Caco-2 (cell line): ENCODE measurements around the gene CREB3L2. TPM values are rescaled to one million over a fixed set of nuclear protein-coding genes. Genes with fewer than 3 reads are reported as not detected.

Experiments used
- Bru-seq: library from RNA; stranded (reverse); fragments of 400-500 nt; gene quantifications from one replicate; lab custom pipeline; 2021; lab: Mats Ljungman, UMichigan
- BruChase-seq, 2 experiments: library from RNA; stranded (reverse); fragments of 400-500 nt; gene quantifications; one replicate each; lab custom pipeline; 2021; lab: Mats Ljungman, UMichigan
- BruUV-seq: library from RNA; stranded (reverse); fragments of 400-500 nt; replicated peaks from 2 replicates; lab custom pipeline; 2021; lab: Mats Ljungman, UMichigan
- CTCF ChIA-PET: fragments of 300-600 bp; sonication (Branson Sonifier 250); formaldehyde crosslinking; loops from one replicate; lab custom pipeline; 2022; ENCODE audit warnings: antibody characterized with exemption; lab: Charles Lee
- POLR2A ChIA-PET: fragments of 300-600 bp; sonication (Branson Sonifier 250); formaldehyde crosslinking; loops from one replicate; lab custom pipeline; 2022; ENCODE audit warnings: antibody characterized with exemption; lab: Charles Lee
- DNase-seq, 2 experiments: peaks; one replicate each; pipeline versions ENCODE4 v3.0.0 to v3.0.0-alpha.2; 2020 to 2022
- H3K27me3 ChIP-seq: replicated peaks from 2 replicates; pipeline ENCODE4 v1.6.0; 2011; ENCODE audit warnings: low read length; ENCODE audit not compliant: control insufficient read depth, insufficient read depth
- H3K36me3 ChIP-seq: 2 replicates; pipeline ENCODE4 v1.5.1; 2011; ENCODE audit warnings: low read length; ENCODE audit not compliant: control insufficient read depth, insufficient read depth
- H3K4me1 ChIP-seq: fragments of 250-450 bp; sonication (Bioruptor Pico); 2 replicates; pipeline ENCODE4 v1.5.1; 2020; ENCODE audit warnings: mild to moderate bottlenecking
- H3K4me3 ChIP-seq: 2 replicates; pipeline ENCODE4 v1.5.1; 2011; ENCODE audit warnings: low read depth, mild to moderate bottlenecking, control low read depth, low read length
- H3K9me3 ChIP-seq: fragments of 250-450 bp; sonication (Bioruptor Pico); 2 replicates; pipeline ENCODE4 v1.5.1; 2020; ENCODE audit warnings: mild to moderate bottlenecking, moderate library complexity
- H3K27ac Mint-ChIP-seq: one replicate; pipeline ENCODE4 v1.8.0; 2022; ENCODE audit warnings: mixed read lengths; ENCODE audit not compliant: unreplicated experiment
- H3K27me3 Mint-ChIP-seq: one replicate; pipeline ENCODE4 v1.8.0; 2022; ENCODE audit warnings: mixed read lengths; ENCODE audit not compliant: insufficient read depth, unreplicated experiment
- H3K36me3 Mint-ChIP-seq: one replicate; pipeline ENCODE4 v1.8.0; 2022; ENCODE audit warnings: mild to moderate bottlenecking, mixed read lengths; ENCODE audit not compliant: insufficient read depth, unreplicated experiment
- H3K4me1 Mint-ChIP-seq: one replicate; pipeline ENCODE4 v1.8.0; 2022; ENCODE audit warnings: low read depth, mixed read lengths; ENCODE audit not compliant: unreplicated experiment
- H3K4me3 Mint-ChIP-seq: one replicate; pipeline ENCODE4 v1.8.0; 2022; ENCODE audit warnings: mild to moderate bottlenecking, moderate library complexity, mixed read lengths; ENCODE audit not compliant: unreplicated experiment
- H3K9me3 Mint-ChIP-seq: one replicate; pipeline ENCODE4 v1.8.0; 2022; ENCODE audit warnings: mixed read lengths; ENCODE audit not compliant: unreplicated experiment
- intact Hi-C: fragments of 100-400 bp; cut with micrococcal nuclease; formaldehyde crosslinking; loops from one replicate; pipeline ENCODE4 v1.10.0; 2022; ENCODE audit not compliant: unreplicated experiment
- long read RNA-seq: library from polyadenylated mRNA; stranded (forward); transcript quantifications from one replicate; pipeline ENCODE4 v2.0.0, GENCODE V29; 2022
- total RNA-seq: library from RNA; stranded (reverse); gene quantifications from 2 replicates; pipeline ENCODE4 v1.2.3, GENCODE V29; 2022
- TF ChIP-seq, protein P1 (sequence below), 2 experiments: fragments of 200-600 bp in 1 of 2; IDR thresholded peaks; 1 replicate in 1 of 2; 2 replicates in 1 of 2; pipeline versions ENCODE4 v1.5.1 to v1.8.0; 2011 to 2022; ENCODE audit warnings: antibody characterized with exemption in 1 of 2, control low read depth in 1 of 2, inconsistent platforms in 1 of 2, low read depth in 1 of 2, low read length in 1 of 2, mild to moderate bottlenecking in 1 of 2, moderate library complexity in 1 of 2; ENCODE audit not compliant: insufficient read depth in 1 of 2, severe bottlenecking in 1 of 2, unreplicated experiment in 1 of 2

Gene CREB3L2
- total RNA-seq: 106 and 123 TPM in 2 replicates
- percentile 94 among the genes with signal in this experiment for Bru-seq, nascent RNA
- BruChase-seq, experiment 1, labeled RNA remaining after a 2-hour chase: percentile 91 among the genes with signal in this experiment
- BruChase-seq, experiment 2, labeled RNA remaining after a 6-hour chase: percentile 94 among the genes with signal in this experiment
- long read RNA-seq, full-length matches to known transcripts: 14 of 39 reads
- long read RNA-seq, partial matches to known transcripts: 23 of 39 reads
- long read RNA-seq, other reads (novel, unspliced or antisense): 2 of 39 reads

- H3K27me3 ChIP-seq: no peaks in the 10 kb centered on the region
- intact Hi-C loops: loop anchor here (1.0 to 2.0 kb wide), 8 partner anchors 9 to 737 kb away; partner anchors contain the start of gene TRIM24
- H3K36me3 ChIP-seq: peaks cover 3% of the 10 kb centered on the region; the same call in 1 of the 2 replicates
- TF ChIP-seq, protein P1, sequence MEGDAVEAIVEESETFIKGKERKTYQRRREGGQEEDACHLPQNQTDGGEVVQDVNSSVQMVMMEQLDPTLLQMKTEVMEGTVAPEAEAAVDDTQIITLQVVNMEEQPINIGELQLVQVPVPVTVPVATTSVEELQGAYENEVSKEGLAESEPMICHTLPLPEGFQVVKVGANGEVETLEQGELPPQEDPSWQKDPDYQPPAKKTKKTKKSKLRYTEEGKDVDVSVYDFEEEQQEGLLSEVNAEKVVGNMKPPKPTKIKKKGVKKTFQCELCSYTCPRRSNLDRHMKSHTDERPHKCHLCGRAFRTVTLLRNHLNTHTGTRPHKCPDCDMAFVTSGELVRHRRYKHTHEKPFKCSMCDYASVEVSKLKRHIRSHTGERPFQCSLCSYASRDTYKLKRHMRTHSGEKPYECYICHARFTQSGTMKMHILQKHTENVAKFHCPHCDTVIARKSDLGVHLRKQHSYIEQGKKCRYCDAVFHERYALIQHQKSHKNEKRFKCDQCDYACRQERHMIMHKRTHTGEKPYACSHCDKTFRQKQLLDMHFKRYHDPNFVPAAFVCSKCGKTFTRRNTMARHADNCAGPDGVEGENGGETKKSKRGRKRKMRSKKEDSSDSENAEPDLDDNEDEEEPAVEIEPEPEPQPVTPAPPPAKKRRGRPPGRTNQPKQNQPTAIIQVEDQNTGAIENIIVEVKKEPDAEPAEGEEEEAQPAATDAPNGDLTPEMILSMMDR (IDR thresholded peaks at IDR 0.05; ENCODE audit: insufficient read depth in 1 of 2, low read depth in 1 of 2, low read length in 1 of 2, severe bottlenecking in 1 of 2, unreplicated experiment in 1 of 2): no peak
- peak within 1 kb of the TSS; percentile 93 for H3K4me3 Mint-ChIP-seq
- peak within 1 kb of the TSS; percentile 100 for H3K4me3 ChIP-seq
- peaks cover 22% of the 10 kb centered on the region for H3K4me1 Mint-ChIP-seq
- peak; percentile 74 to 78 for DNase-seq
- no peaks in the 10 kb centered on the region for H3K27me3 Mint-ChIP-seq
- H3K27ac Mint-ChIP-seq: peak within 1 kb of the TSS; percentile 91
- peaks cover 28% of the 10 kb centered on the region for H3K36me3 Mint-ChIP-seq
- H3K4me1 ChIP-seq: peaks cover 27% of the 10 kb centered on the region
- CTCF ChIA-PET: interaction anchor here (0.7 to 1.9 kb wide), 12 partner anchors 9 to 160 kb away, joined by 3 to 11 read pairs (median 4); no protein-coding TSS in a partner anchor
- no peaks in the 10 kb centered on the region for H3K9me3 Mint-ChIP-seq
- TSS peak; percentile 46 for BruUV-seq
- H3K9me3 ChIP-seq: no peaks in the 10 kb centered on the region
- POLR2A ChIA-PET: interaction anchor here (1.2 to 1.9 kb wide), 3 partner anchors 10 to 48 kb away, joined by 4 to 22 read pairs (median 6); no protein-coding TSS in a partner anchor
Measured at GRCh38 chr7:138001529-138002095, at the start of gene CREB3L2. Gene CREB3L2, minus strand, starts transcription at chr7:138002086. Its CDS starts 381 bp downstream, at chr7:138001705.

- intact Hi-C loops: no loop called here
- TF ChIP-seq, protein P1 (IDR thresholded peaks at IDR 0.05; ENCODE audit: insufficient read depth in 1 of 2, low read depth in 1 of 2, low read length in 1 of 2, severe bottlenecking in 1 of 2, unreplicated experiment in 1 of 2): no peak
- DNase-seq: no peak
- no peak overlapping the region for H3K27ac Mint-ChIP-seq
- CTCF ChIA-PET: no interaction called here
- no peaks in the 10 kb centered on the region; the same call in 1 of the 2 replicates for H3K9me3 ChIP-seq
- no peaks in the 10 kb centered on the region for H3K27me3 ChIP-seq
- no peaks in the 10 kb centered on the region for H3K27me3 Mint-ChIP-seq
- H3K9me3 Mint-ChIP-seq: peaks cover 20% of the 10 kb centered on the region
- H3K36me3 Mint-ChIP-seq: peaks cover 8% of the 10 kb centered on the region
- BruUV-seq: no TSS peak
- no peaks in the 10 kb centered on the region for H3K36me3 ChIP-seq
- 0 out of 2 replicates have a peak, but pooled peaks cover 5% of the 10 kb centered on the region for H3K4me1 ChIP-seq
- H3K4me3 ChIP-seq: no peak overlapping the region
- no peak overlapping the region for H3K4me3 Mint-ChIP-seq
- POLR2A ChIA-PET: no interaction called here
- no peaks in the 10 kb centered on the region for H3K4me1 Mint-ChIP-seq
Measured at GRCh38 chr7:138049505-138050116, 47.7 kb upstream of the CREB3L2 start.

DNA sequence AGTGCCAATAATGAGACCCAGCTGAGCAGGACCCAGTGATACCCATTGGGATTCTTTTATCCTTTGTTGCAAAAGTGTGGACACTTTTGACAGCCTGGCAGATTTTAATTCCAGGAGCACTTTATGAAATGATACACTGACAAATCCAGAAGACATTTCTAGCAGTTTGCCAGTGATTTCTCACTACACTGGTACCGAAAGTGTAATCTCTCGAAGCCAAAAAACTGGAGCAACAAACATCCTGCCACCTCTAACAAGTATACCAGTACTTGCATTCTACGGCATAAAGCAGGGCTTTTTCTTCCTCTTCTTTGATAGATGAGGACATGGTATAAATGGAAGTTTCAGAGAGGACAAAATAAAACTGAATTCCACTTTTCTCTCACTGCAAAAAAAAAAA, 46.0 kb upstream of the CREB3L2 start:
- no peak for DNase-seq
- intact Hi-C loops: no loop called here
- BruUV-seq: no TSS peak
- Histone ChIP-seq H3K36me3 (no peaks in the 10 kb centered on the region), H3K4me1 (0 out of 2 replicates have a peak, but pooled peaks cover 5% of the 10 kb centered on the region), H3K9me3 (no peaks in the 10 kb centered on the region; the same call in 1 of the 2 replicates), H3K27me3 (no peaks in the 10 kb centered on the region), H3K4me3 (no peak overlapping the region)
- H3K27ac Mint-ChIP-seq: no peak overlapping the region
- POLR2A ChIA-PET: no interaction called here
- H3K4me1 Mint-ChIP-seq: no peaks in the 10 kb centered on the region
- no peak overlapping the region for H3K4me3 Mint-ChIP-seq
- H3K27me3 Mint-ChIP-seq: no peaks in the 10 kb centered on the region
- TF ChIP-seq, protein P1 (IDR thresholded peaks at IDR 0.05; ENCODE audit: insufficient read depth in 1 of 2, low read depth in 1 of 2, low read length in 1 of 2, severe bottlenecking in 1 of 2, unreplicated experiment in 1 of 2): no peak
- CTCF ChIA-PET: no interaction called here
- peaks cover 7% of the 10 kb centered on the region for H3K36me3 Mint-ChIP-seq
- peaks cover 16% of the 10 kb centered on the region for H3K9me3 Mint-ChIP-seq
